K562 (cell line): Measurements from ENCODE around the gene CD164L2. TPM values are rescaled to one million over a fixed set of nuclear protein-coding genes. Genes with fewer than 3 reads are reported as not detected.

ENCODE experiments used
- CBX2 ChIP-seq: fragments of 200-600 bp; sonication (generic); IDR thresholded peaks from one replicate; pipeline ENCODE4 v1.6.1; 2012; ENCODE audit warnings: mild to moderate bottlenecking, low read length, inconsistent platforms; ENCODE audit not compliant: insufficient read depth, poor library complexity, severe bottlenecking
- FOXJ3 ChIP-seq: sonication (generic); formaldehyde crosslinking; IDR thresholded peaks from 2 replicates; pipeline ENCODE4 v1.4.0; 2020; ENCODE audit warnings: mild to moderate bottlenecking, missing genetic modification reagents
- HNRNPUL1 ChIP-seq: fragments of 200-400 bp; formaldehyde crosslinking; IDR thresholded peaks from 2 replicates; pipeline ENCODE4 v1.6.1; 2017; ENCODE audit warnings: low read length
- LARP7 ChIP-seq: fragments of 450-650 bp; IDR thresholded peaks from 2 replicates; pipeline ENCODE4 v1.6.1; 2016
- MAFG ChIP-seq: fragments of 450-650 bp; conservative IDR thresholded peaks from 2 replicates; pipeline ENCODE4 v1.6.1; 2016; ENCODE audit warnings: missing genetic modification characterization, missing compliant biosample characterization
- MEIS2 ChIP-seq: fragments of 450-650 bp; IDR thresholded peaks from 2 replicates; pipeline ENCODE4 v1.6.1; 2014; ENCODE audit warnings: mild to moderate bottlenecking; ENCODE audit not compliant: partially characterized antibody
- POLR2A ChIP-seq: fragments of 450-650 bp; conservative IDR thresholded peaks from 2 replicates; pipeline ENCODE4 v1.6.1; 2016
- RNF2 ChIP-seq: sonication (generic); IDR thresholded peaks from 2 replicates; pipeline ENCODE4 v1.6.1; 2016
- SIX5 ChIP-seq, 2 experiments: IDR thresholded peaks; 2 replicates each; pipeline ENCODE4 v1.6.1; 2011; ENCODE audit warnings: low read length in 2 of 2, borderline replicate concordance in 1 of 2, low read depth in 1 of 2, mild to moderate bottlenecking in 1 of 2, moderate library complexity in 1 of 2; ENCODE audit not compliant: insufficient read depth in 1 of 2
- SMARCA4 ChIP-seq: fragments of 450-650 bp; IDR thresholded peaks from 2 replicates; pipeline ENCODE4 v1.6.1; 2016
- STAT5B ChIP-seq: fragments of 250-450 bp; sonication (Bioruptor Pico); IDR thresholded peaks from 2 replicates; pipeline ENCODE4 v1.8.0; 2021; ENCODE audit warnings: mild to moderate bottlenecking, inconsistent platforms
- ZEB2 ChIP-seq: fragments of 450-650 bp; IDR thresholded peaks from 2 replicates; pipeline ENCODE4 v1.6.1; 2016
- ZKSCAN3 ChIP-seq: fragments of 250-450 bp; sonication (Bioruptor Pico); IDR thresholded peaks from 2 replicates; pipeline ENCODE4 v1.4.0; 2020
- ZNF133 ChIP-seq: fragments of 250-450 bp; sonication (Bioruptor Pico); IDR thresholded peaks from 2 replicates; pipeline ENCODE4 v1.4.0; 2020; ENCODE audit warnings: mild to moderate bottlenecking
- ZNF239 ChIP-seq: fragments of 250-450 bp; sonication (Bioruptor Pico); IDR thresholded peaks from 2 replicates; pipeline ENCODE4 v1.4.0; 2020; ENCODE audit warnings: mild to moderate bottlenecking
- ZNF780A ChIP-seq: fragments of 250-450 bp; sonication (Bioruptor Pico); IDR thresholded peaks from 2 replicates; pipeline ENCODE4 v1.5.0; 2021; ENCODE audit warnings: mild to moderate bottlenecking
- polyA plus RNA-seq, 8 experiments: library from polyadenylated mRNA; depleted of rRNA in 4 of 8; stranded (reverse) in 5 of 8; unstranded in 3 of 8; fragments of >200 nt; fragmentation: Nextera tagmentation in 2 of 8; fragmentation: Illumina TruSeq in 1 of 8; extraction: Ambion mirVana in 2 of 8; extraction: Trizol in 1 of 8; gene quantifications; 2 replicates each; pipeline versions ENCODE4 v1.2.1 to v1.2.3, GENCODE V29; 2011 to 2014; ENCODE audit warnings: inconsistent platforms in 1 of 8, missing spikeins in 1 of 8
- total RNA-seq, 7 experiments: library from RNA; depleted of rRNA in 6 of 7; stranded (reverse); fragments of >200 nt in 6 of 7; fragmentation: Illumina TruSeq in 2 of 7; extraction: Trizol in 2 of 7; gene quantifications; 2 replicates each; pipeline versions ENCODE4 v1.2.1 to v1.2.3, GENCODE V29; 2011 to 2021; ENCODE audit warnings: low replicate concordance in 1 of 7
- TF ChIP-seq, protein P1 (sequence below): sonication (generic); formaldehyde crosslinking; IDR thresholded peaks from 2 replicates; pipeline ENCODE4 v1.8.0; 2022; ENCODE audit warnings: missing genetic modification reagents, mild to moderate bottlenecking, moderate library complexity, borderline replicate concordance
- TF ChIP-seq, protein P2 (sequence below): fragments of 250-450 bp; sonication (Bioruptor Pico); IDR thresholded peaks from 2 replicates; pipeline ENCODE4 v1.4.0; 2020; ENCODE audit warnings: mild to moderate bottlenecking, moderate library complexity
- TF ChIP-seq, protein P3 (sequence below): sonication (generic); formaldehyde crosslinking; IDR thresholded peaks from 2 replicates; pipeline ENCODE4 v1.8.0; 2022; ENCODE audit warnings: mild to moderate bottlenecking, missing genetic modification reagents
- TF ChIP-seq, protein P4 (sequence below): fragments of 450-650 bp; formaldehyde crosslinking; IDR thresholded peaks from 2 replicates; pipeline ENCODE4 v1.4.0; 2020; ENCODE audit warnings: mild to moderate bottlenecking, mixed read lengths

The CD164L2 gene
- total and polyA plus RNA-seq, 9 of the 15 experiments (the other 6 are each of a cell fraction or from before 2014, with no cell fraction given) = 0.08 to 0.92 (median 0.38) TPM; not detected in 1

DNA sequence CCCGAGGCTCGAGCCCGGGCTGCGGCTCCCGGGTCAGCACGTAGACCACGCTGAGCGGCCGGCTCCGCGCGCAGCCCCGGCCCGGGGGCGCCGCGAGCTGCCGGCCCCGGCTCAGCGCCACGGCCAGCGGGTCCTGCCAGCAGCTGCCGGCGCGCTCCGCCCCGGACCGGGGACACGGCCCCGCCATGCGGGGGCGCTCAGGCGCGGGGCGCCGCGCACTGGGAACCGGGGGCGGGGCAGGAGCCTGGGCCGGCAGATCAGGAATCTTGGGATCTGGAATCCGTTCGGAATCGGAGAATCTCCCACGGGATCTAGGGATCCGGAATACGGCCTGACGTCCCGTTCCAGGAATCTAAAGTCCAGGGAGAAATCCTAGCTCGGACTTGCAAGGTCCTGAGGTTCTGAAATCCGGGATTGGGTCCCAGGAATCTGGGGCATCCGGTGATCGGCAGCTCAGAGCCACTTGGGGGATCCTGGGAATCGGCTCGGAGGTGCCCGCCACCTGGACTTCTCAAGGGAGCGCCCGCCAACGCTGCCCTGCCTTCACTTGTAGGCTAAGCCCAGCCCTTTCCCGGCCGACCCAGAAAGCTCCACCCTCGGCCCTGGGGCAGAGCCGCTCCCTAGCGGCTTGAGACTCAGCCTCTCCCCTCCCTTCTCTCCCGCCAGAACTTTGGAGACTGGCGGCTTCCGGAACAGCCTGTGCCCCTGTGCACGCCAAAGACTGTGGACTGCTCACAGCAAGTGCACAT, 16.5 kb downstream of the CD164L2 start, which contains the start of gene MAP3K6 (continued):
- TF ChIP-seq, protein P1, sequence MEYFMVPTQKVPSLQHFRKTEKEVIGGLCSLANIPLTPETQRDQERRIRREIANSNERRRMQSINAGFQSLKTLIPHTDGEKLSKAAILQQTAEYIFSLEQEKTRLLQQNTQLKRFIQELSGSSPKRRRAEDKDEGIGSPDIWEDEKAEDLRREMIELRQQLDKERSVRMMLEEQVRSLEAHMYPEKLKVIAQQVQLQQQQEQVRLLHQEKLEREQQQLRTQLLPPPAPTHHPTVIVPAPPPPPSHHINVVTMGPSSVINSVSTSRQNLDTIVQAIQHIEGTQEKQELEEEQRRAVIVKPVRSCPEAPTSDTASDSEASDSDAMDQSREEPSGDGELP (CRISPR knock-in tag) = peak; percentile 69
- TF ChIP-seq FOXJ3 (CRISPR knock-in tag) (no peak), MEIS2 (no peak), MAFG (tag) (no peak), ZEB2 (no peak), CBX2 (no peak), STAT5B (CRISPR knock-in tag) (no peak), SMARCA4 (no peak; the same call in 1 of the 2 replicates), HNRNPUL1 (no peak), SIX5 (IDR thresholded peaks at IDR 0.05; ENCODE audit: borderline replicate concordance in 1 of 2, insufficient read depth in 1 of 2, low read depth in 1 of 2, low read length in 2 of 2) (no peak), ZNF780A (CRISPR knock-in tag) (no peak), ZNF239 (CRISPR knock-in tag) (no peak), RNF2 (0 out of 2 replicates have a peak, but pooled peaks have one; percentile 8), ZKSCAN3 (CRISPR knock-in tag) (no peak), LARP7 (no peak), ZNF133 (CRISPR knock-in tag) (no peak), POLR2A (peak; percentile 74)
- TF ChIP-seq, protein P2, sequence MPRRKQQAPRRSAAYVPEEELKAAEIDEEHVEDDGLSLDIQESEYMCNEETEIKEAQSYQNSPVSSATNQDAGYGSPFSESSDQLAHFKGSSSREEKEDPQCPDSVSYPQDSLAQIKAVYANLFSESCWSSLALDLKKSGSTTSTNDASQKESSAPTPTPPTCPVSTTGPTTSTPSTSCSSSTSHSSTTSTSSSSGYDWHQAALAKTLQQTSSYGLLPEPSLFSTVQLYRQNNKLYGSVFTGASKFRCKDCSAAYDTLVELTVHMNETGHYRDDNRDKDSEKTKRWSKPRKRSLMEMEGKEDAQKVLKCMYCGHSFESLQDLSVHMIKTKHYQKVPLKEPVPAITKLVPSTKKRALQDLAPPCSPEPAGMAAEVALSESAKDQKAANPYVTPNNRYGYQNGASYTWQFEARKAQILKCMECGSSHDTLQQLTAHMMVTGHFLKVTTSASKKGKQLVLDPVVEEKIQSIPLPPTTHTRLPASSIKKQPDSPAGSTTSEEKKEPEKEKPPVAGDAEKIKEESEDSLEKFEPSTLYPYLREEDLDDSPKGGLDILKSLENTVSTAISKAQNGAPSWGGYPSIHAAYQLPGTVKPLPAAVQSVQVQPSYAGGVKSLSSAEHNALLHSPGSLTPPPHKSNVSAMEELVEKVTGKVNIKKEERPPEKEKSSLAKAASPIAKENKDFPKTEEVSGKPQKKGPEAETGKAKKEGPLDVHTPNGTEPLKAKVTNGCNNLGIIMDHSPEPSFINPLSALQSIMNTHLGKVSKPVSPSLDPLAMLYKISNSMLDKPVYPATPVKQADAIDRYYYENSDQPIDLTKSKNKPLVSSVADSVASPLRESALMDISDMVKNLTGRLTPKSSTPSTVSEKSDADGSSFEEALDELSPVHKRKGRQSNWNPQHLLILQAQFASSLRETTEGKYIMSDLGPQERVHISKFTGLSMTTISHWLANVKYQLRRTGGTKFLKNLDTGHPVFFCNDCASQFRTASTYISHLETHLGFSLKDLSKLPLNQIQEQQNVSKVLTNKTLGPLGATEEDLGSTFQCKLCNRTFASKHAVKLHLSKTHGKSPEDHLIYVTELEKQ = no peak
- TF ChIP-seq, protein P3, sequence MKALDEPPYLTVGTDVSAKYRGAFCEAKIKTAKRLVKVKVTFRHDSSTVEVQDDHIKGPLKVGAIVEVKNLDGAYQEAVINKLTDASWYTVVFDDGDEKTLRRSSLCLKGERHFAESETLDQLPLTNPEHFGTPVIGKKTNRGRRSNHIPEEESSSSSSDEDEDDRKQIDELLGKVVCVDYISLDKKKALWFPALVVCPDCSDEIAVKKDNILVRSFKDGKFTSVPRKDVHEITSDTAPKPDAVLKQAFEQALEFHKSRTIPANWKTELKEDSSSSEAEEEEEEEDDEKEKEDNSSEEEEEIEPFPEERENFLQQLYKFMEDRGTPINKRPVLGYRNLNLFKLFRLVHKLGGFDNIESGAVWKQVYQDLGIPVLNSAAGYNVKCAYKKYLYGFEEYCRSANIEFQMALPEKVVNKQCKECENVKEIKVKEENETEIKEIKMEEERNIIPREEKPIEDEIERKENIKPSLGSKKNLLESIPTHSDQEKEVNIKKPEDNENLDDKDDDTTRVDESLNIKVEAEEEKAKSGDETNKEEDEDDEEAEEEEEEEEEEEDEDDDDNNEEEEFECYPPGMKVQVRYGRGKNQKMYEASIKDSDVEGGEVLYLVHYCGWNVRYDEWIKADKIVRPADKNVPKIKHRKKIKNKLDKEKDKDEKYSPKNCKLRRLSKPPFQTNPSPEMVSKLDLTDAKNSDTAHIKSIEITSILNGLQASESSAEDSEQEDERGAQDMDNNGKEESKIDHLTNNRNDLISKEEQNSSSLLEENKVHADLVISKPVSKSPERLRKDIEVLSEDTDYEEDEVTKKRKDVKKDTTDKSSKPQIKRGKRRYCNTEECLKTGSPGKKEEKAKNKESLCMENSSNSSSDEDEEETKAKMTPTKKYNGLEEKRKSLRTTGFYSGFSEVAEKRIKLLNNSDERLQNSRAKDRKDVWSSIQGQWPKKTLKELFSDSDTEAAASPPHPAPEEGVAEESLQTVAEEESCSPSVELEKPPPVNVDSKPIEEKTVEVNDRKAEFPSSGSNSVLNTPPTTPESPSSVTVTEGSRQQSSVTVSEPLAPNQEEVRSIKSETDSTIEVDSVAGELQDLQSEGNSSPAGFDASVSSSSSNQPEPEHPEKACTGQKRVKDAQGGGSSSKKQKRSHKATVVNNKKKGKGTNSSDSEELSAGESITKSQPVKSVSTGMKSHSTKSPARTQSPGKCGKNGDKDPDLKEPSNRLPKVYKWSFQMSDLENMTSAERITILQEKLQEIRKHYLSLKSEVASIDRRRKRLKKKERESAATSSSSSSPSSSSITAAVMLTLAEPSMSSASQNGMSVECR (CRISPR knock-in tag) = peak; percentile 44; the same call in 1 of the 2 replicates
- TF ChIP-seq, protein P4, sequence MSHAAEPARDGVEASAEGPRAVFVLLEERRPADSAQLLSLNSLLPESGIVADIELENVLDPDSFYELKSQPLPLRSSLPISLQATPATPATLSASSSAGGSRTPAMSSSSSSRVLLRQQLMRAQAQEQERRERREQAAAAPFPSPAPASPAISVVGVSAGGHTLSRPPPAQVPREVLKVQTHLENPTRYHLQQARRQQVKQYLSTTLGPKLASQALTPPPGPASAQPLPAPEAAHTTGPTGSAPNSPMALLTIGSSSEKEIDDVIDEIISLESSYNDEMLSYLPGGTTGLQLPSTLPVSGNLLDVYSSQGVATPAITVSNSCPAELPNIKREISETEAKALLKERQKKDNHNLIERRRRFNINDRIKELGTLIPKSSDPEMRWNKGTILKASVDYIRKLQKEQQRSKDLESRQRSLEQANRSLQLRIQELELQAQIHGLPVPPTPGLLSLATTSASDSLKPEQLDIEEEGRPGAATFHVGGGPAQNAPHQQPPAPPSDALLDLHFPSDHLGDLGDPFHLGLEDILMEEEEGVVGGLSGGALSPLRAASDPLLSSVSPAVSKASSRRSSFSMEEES = no peak
